GM18502 (cell line): ENCODE measurements around the gene MAP2K7.

Source experiments
- ATAC-seq: cut with Tn5 transposase; IDR thresholded peaks from one replicate; pipeline ENCODE4 v1.9.1; 2021; ENCODE audit warnings: mild to moderate bottlenecking; ENCODE audit not compliant: unreplicated experiment, poor library complexity

The MAP2K7 gene

DNA sequence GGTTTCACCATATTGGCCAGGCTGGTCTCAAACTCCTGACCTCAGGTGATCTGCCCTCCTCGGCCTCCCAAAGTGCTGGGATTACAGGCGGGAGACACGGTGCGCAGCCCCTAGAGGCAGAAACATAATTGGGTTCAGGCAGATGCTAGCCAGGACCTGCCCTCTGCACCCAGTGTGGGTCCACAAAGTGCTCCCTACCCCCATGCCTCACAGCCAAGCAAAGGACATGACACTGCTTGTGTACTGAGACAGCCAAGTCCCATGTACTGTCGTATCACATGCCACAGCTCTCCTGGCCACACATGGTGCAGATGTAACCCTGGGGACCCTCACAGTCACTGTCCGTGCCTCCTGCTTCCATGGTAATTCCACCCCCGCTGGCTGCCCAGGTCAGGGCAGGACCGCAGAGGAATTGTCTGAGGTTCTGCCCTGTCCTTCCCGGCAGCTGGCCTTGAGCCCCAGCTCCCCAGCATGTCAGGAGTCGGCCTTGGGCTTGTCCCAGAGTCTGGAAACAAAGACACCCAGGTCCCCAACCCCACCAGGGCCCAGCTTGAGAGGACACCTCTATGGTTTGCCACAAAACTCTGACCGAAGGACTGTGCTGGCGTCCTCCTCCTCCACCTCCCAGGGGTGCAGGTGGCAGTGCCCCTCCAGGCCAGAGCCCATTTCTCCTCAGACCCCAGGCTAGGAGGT is 37.1 kb upstream of the MAP2K7 start:
- ATAC-seq, result no peak

DNA sequence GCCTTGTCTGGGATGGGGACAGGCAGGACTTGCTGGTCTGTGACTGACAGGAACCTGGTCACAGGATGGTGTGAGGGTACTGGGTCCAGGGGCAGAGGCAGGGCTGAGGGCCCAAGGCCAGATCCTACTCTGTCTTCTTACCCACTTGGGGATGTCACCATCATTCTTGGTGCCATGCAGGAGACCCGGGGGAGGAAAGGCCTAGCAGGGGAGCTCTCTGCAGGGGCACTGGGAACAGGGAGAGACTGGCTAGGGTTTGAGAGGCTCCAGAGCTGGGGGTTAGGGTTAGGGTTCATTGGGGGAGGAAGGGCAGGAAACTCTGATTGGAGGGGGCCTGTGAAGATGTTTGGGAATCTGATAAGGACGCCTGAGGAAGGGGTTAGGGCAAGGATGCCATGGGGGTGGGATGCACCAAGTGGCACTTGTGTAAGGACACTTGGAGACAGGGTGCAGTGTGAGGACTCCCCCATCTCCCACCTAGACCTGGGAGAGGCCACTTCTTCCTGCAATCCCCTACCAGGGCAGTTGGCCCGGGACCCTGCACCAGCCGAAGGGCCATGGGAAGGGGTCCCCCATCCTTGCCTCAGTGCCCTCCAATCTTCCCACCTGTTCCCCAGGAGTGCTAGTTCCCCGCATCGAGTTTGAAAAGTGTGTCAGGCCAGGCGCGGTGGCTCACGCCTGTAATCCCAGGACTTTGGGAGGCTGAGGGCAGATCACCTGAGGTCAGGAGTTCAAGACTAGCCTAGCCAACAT is 36.4 kb upstream of the MAP2K7 start:
- no peak for ATAC-seq

GRCh38 chr19:7868326-7868670 is 35.4 kb upstream of the MAP2K7 start:
- no peak for ATAC-seq

GRCh38 chr19:7868671-7869452 is 34.8 kb upstream of the MAP2K7 start:
- ATAC-seq, result peak; percentile 71

DNA sequence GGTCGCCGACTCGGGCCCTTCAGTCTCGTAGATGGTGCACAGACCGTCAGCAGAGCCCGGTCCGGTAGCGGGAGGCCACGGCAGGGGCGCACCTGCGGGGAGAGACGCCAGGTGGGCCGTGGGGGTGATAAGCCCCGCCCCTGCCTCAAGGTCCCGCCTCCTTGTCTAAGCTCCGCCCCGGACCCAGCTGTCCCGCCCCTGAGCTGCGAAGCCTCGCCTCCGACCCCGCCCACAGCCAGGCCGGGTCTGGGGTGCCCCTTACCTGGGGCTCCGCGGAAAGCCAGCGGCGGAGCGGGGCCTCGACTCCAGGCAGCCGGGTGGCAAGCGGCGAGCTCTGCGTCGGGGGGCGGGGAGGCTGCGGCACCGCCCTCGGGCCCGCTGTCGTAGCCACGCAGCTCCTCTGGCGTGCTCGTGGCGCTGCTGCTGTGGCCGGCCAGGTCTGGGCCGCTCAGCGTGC is 34.2 kb upstream of the MAP2K7 start:
- ATAC-seq, result peak; percentile 61

- ATAC-seq, result no peak
Measured at GRCh38 chr19:7869910-7870511, 33.7 kb upstream of the MAP2K7 start.

- ATAC-seq, result no peak
Measured at GRCh38 chr19:7870571-7871436, 32.9 kb upstream of the MAP2K7 start.

- ATAC-seq, result no peak
Measured at GRCh38 chr19:7871437-7872305, 32.0 kb upstream of the MAP2K7 start.

GRCh38 chr19:7872306-7873204 is 31.1 kb upstream of the MAP2K7 start:
- no peak for ATAC-seq

DNA sequence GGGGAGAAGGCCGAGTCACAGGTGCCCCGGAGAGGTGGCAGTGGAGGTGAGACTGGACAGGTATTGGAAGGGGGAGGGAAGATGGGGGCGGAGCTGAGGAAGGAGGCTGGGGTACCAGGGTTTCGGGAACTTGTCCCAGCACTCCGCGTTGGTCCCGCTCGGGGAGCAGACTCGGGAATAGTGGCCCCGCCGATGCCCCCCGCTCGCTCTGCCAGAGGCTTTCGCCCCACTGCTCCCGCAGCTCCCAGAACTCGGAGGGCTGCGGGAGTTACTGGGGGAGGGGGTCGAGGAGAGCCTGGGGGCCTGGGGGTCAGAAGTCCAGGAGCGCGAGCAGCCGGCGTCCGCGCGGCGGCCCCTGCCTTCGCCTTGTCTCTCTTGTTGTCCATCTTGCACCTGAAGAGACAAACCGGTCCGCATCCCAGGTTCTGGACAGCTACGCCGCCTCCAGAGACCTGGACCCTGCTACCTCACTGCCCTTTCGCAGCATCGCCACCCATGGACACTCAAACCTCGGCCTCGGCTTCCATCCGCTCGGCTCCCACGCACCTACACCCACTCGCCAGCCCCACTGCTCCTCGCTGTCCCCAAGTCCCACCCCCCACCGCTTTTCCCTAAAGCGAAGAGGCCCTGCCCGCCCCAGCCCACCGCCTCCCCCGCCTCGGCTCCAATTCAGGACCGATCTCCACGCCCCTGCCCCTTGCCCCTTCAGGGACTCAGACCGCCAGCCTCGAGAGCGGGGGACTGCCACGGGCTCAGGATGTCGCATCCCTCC is 30.2 kb upstream of the MAP2K7 start:
- ATAC-seq, result no peak

GRCh38 chr19:7874076-7874896 is 29.4 kb upstream of the MAP2K7 start, which contains the start of gene PRR36:
Gene PRR36 (minus strand): TSS chr19:7874390. CDS start chr19:7873689, 701 bp downstream.
- ATAC-seq, result no peak

- no peak for ATAC-seq
Measured at GRCh38 chr19:7874897-7875273, 28.8 kb upstream of the MAP2K7 start.

GRCh38 chr19:7877249-7877836 is 26.3 kb upstream of the MAP2K7 start:
- no peak for ATAC-seq

DNA sequence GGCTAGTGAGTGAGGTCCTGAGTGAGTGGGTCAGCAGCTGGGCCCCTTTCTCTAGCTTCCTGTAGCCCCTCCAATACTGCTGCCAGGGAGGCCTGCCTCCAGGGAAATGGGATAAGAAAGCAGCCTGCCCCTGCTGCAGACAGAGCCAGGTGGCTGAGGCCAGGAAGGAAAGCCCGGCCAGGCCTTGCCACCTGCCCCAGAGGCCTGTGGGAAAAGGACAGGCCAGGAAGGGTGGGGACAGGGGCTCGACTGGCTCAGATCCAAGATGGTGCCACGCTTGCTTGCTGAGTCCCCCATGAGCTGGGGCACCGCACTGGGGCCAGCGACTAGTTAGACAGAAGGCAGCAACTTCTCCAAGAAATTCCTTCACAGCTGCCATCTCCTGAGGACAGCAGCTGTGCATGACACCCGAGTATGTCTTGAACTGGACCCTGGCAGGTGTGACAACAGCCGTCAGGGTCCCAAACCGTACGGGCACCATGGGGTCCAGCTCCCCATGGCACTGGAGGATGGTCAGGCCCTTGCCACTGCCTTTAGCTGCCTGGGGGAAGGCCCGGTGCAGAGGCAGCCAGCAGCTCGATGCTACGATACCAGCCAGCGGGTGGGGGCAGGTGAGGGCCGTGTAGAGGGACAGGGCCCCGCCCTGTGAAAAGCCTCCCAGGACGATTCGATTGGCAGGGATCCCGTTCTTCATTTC is 24.4 kb upstream of the MAP2K7 start:
- ATAC-seq, result no peak

- no peak for ATAC-seq
Measured at GRCh38 chr19:7879836-7880235, 23.8 kb upstream of the MAP2K7 start.
